HepG2 (cell line): Measurements from ENCODE around the gene THY1. TPM values are rescaled to one million over a fixed set of nuclear protein-coding genes. Genes with fewer than 3 reads are reported as not detected.

Experiments used
- CEBPB ChIP-seq: IDR thresholded peaks from 2 replicates; pipeline ENCODE4 v1.6.1; 2011; ENCODE audit warnings: low read depth, low read length, improper control_type of control experiment, borderline replicate concordance
- E2F5 ChIP-seq: sonication (generic); formaldehyde crosslinking; conservative IDR thresholded peaks from 2 replicates; pipeline ENCODE4 v1.4.0; 2020; ENCODE audit warnings: missing genetic modification reagents
- HHEX ChIP-seq: IDR thresholded peaks from 2 replicates; pipeline ENCODE4 v1.6.1; 2016; ENCODE audit warnings: control low read depth
- HNF1A ChIP-seq, 2 experiments: sonication (generic) in 1 of 2; formaldehyde crosslinking in 1 of 2; IDR thresholded peaks; 2 replicates each; pipeline versions ENCODE4 v1.4.0 to v1.6.1; 2016 to 2020; ENCODE audit warnings: borderline replicate concordance in 1 of 2, low read depth in 1 of 2, mild to moderate bottlenecking in 1 of 2, missing genetic modification reagents in 1 of 2
- NFYB ChIP-seq: sonication (generic); formaldehyde crosslinking; IDR thresholded peaks from 2 replicates; pipeline ENCODE4 v1.4.0; 2020; ENCODE audit warnings: missing genetic modification reagents
- NFYC ChIP-seq: IDR thresholded peaks from 2 replicates; pipeline ENCODE4 v1.6.1; 2016; ENCODE audit warnings: missing genetic modification reagents, missing compliant biosample characterization
- REPIN1 ChIP-seq: sonication (generic); formaldehyde crosslinking; IDR thresholded peaks from 2 replicates; pipeline ENCODE4 v1.8.0; 2022; ENCODE audit warnings: missing genetic modification reagents, low read depth, mild to moderate bottlenecking, borderline replicate concordance
- TIGD3 ChIP-seq: sonication (generic); formaldehyde crosslinking; IDR thresholded peaks from 2 replicates; pipeline ENCODE4 v1.5.1; 2020; ENCODE audit warnings: mild to moderate bottlenecking, missing genetic modification reagents, borderline replicate concordance
- ZBTB33 ChIP-seq: sonication (generic); formaldehyde crosslinking; IDR thresholded peaks from 2 replicates; pipeline ENCODE4 v1.4.0; 2020; ENCODE audit warnings: missing genetic modification reagents
- ZNF337 ChIP-seq: sonication (generic); formaldehyde crosslinking; IDR thresholded peaks from 2 replicates; pipeline ENCODE4 v1.5.1; 2020; ENCODE audit warnings: missing genetic modification reagents, low read depth, mild to moderate bottlenecking, borderline replicate concordance
- ZNF367 ChIP-seq: sonication (generic); formaldehyde crosslinking; IDR thresholded peaks from 2 replicates; pipeline ENCODE4 v1.4.0; 2020; ENCODE audit warnings: missing genetic modification reagents, borderline replicate concordance
- polyA plus RNA-seq, 8 experiments: library from polyadenylated mRNA; depleted of rRNA in 3 of 8; stranded (reverse) in 7 of 8; unstranded in 1 of 8; fragments of >200 nt; fragmentation: Illumina TruSeq in 4 of 8; extraction: Trizol in 4 of 8; gene quantifications; 2 replicates each; pipeline versions ENCODE4 v1.2.1 to v1.2.3, GENCODE V29; 2011 to 2016; ENCODE audit warnings: low read depth in 4 of 8, missing spikeins in 1 of 8, mixed read lengths in 1 of 8; ENCODE audit not compliant: insufficient read depth in 1 of 8
- total RNA-seq, 5 experiments: library from RNA; depleted of rRNA; stranded (reverse); fragments of >200 nt; fragmentation: Illumina TruSeq; extraction: Trizol; gene quantifications; 2 replicates each; pipeline ENCODE4 v1.2.3, GENCODE V29; 2016; ENCODE audit warnings: low read depth in 1 of 5
- TF ChIP-seq, protein P1 (sequence below): sonication (generic); formaldehyde crosslinking; IDR thresholded peaks from 2 replicates; pipeline ENCODE4 v1.8.1; 2023; ENCODE audit warnings: mild to moderate bottlenecking, missing genetic modification reagents

THY1 gene
- total and polyA plus RNA-seq, 2 of the 13 experiments (the other 11 are each of a cell fraction or from before 2014, with no cell fraction given), result not detected

GRCh38 chr11:119380827-119381180 is 42.2 kb downstream of the THY1 start (continued):
- TF ChIP-seq, protein P1, sequence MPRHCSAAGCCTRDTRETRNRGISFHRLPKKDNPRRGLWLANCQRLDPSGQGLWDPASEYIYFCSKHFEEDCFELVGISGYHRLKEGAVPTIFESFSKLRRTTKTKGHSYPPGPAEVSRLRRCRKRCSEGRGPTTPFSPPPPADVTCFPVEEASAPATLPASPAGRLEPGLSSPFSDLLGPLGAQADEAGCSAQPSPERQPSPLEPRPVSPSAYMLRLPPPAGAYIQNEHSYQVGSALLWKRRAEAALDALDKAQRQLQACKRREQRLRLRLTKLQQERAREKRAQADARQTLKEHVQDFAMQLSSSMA, result no peak
- TF ChIP-seq E2F5 (CRISPR knock-in tag) (peak; percentile 83; the same call in 1 of the 2 replicates), HHEX (CRISPR knock-in tag) (no peak), NFYC (CRISPR knock-in tag) (peak; percentile 32; the same call in 1 of the 2 replicates), ZNF367 (CRISPR knock-in tag) (no peak), REPIN1 (CRISPR knock-in tag) (0 out of 2 replicates have a peak, but pooled peaks have one; percentile 13), NFYB (CRISPR knock-in tag) (0 out of 2 replicates have a peak, but pooled peaks have one; percentile 12), ZNF337 (CRISPR knock-in tag) (peak; percentile 36; the same call in 1 of the 2 replicates), HNF1A (IDR thresholded peaks at IDR 0.05; ENCODE audit: low read depth) (no peak), HNF1A (CRISPR knock-in tag; IDR thresholded peaks at IDR 0.05; ENCODE audit: borderline replicate concordance) (no peak), CEBPB (0 out of 2 replicates have a peak, but pooled peaks have one; percentile 3), ZBTB33 (CRISPR knock-in tag) (no peak), TIGD3 (0 out of 2 replicates have a peak, but pooled peaks have one; percentile 16)
